KMS-11 (cell line): ENCODE data around the gene CALN1.

Source experiments
- H2AFZ ChIP-seq: fragments of 200-600 bp; sonication (generic); 2 replicates; pipeline ENCODE4 v1.6.1; 2016; ENCODE audit warnings: antibody characterized with exemption, mixed run types, low read depth
- H3K27ac ChIP-seq: fragments of 200-600 bp; sonication (generic); 2 replicates; pipeline ENCODE4 v1.6.1; 2016; ENCODE audit warnings: mild to moderate bottlenecking, mixed run types
- H3K27me3 ChIP-seq: fragments of 200-600 bp; sonication (generic); 2 replicates; pipeline ENCODE4 v1.6.1; 2017; ENCODE audit warnings: mild to moderate bottlenecking, low read depth, mixed run types, moderate library complexity; ENCODE audit not compliant: insufficient read depth
- H3K36me3 ChIP-seq: fragments of 200-600 bp; sonication (generic); 2 replicates; pipeline ENCODE4 v1.6.1; 2017; ENCODE audit warnings: mild to moderate bottlenecking, mixed run types; ENCODE audit not compliant: insufficient read depth
- H3K4me1 ChIP-seq: fragments of 200-600 bp; sonication (generic); 2 replicates; pipeline ENCODE4 v1.6.1; 2016; ENCODE audit warnings: mild to moderate bottlenecking, low read depth, mixed run types; ENCODE audit not compliant: poor library complexity, severe bottlenecking
- H3K4me2 ChIP-seq: fragments of 200-600 bp; sonication (generic); 2 replicates; pipeline ENCODE4 v1.7.0; 2016; ENCODE audit warnings: mild to moderate bottlenecking, mixed run types
- H3K4me3 ChIP-seq: fragments of 200-600 bp; sonication (generic); IDR thresholded peaks from 2 replicates; pipeline ENCODE4 v1.6.1; 2017; ENCODE audit warnings: low read depth, low read length, mixed read lengths; ENCODE audit not compliant: insufficient read depth
- H3K79me2 ChIP-seq: fragments of 200-600 bp; sonication (generic); 2 replicates; pipeline ENCODE4 v1.6.1; 2016; ENCODE audit warnings: low read depth, mixed run types; ENCODE audit not compliant: insufficient read depth
- H3K9ac ChIP-seq: fragments of 200-600 bp; sonication (generic); 2 replicates; pipeline ENCODE4 v1.6.1; 2016; ENCODE audit warnings: mild to moderate bottlenecking, mixed run types
- H4K20me1 ChIP-seq: fragments of 200-600 bp; sonication (generic); 2 replicates; pipeline ENCODE4 v1.6.1; 2016; ENCODE audit warnings: mild to moderate bottlenecking, mixed run types; ENCODE audit not compliant: insufficient read depth
- CTCF ChIP-seq: fragments of 200-600 bp; sonication (generic); conservative IDR thresholded peaks from 2 replicates; pipeline ENCODE4 v1.6.1; 2017; ENCODE audit warnings: low read depth, mild to moderate bottlenecking, antibody characterized with exemption, low read length, moderate library complexity, mixed read lengths

CALN1 gene

GRCh38 chr7:71835056-71835455 is 577.1 kb downstream of the CALN1 start:
- Histone ChIP-seq H3K36me3 (no peaks in the 10 kb centered on the region), H3K27ac (no peak overlapping the region), H3K79me2 (no peaks in the 10 kb centered on the region), H3K4me3 (no peak overlapping the region), H3K4me2 (no peak overlapping the region), H3K4me1 (no peaks in the 10 kb centered on the region), H3K27me3 (no peaks in the 10 kb centered on the region), H2AFZ (no peak overlapping the region), H3K9ac (no peak overlapping the region), H4K20me1 (no peaks in the 10 kb centered on the region)
- no peak for TF ChIP-seq CTCF

GRCh38 chr7:71829515-71829914 is 582.6 kb downstream of the CALN1 start:
- Histone ChIP-seq H3K9ac (no peak overlapping the region), H3K27ac (no peak overlapping the region), H3K4me3 (no peak overlapping the region), H3K36me3 (no peaks in the 10 kb centered on the region), H3K4me2 (no peak overlapping the region), H3K79me2 (no peaks in the 10 kb centered on the region), H3K4me1 (no peaks in the 10 kb centered on the region), H3K27me3 (no peaks in the 10 kb centered on the region), H4K20me1 (no peaks in the 10 kb centered on the region), H2AFZ (no peak overlapping the region)
- no peak for TF ChIP-seq CTCF

GRCh38 chr7:71828361-71828760 is 583.8 kb downstream of the CALN1 start:
- H3K27me3 ChIP-seq: no peaks in the 10 kb centered on the region
- no peak overlapping the region for H3K4me2 ChIP-seq
- no peak overlapping the region for H3K27ac ChIP-seq
- H2AFZ ChIP-seq: no peak overlapping the region
- H3K4me3 ChIP-seq: no peak overlapping the region
- no peak for TF ChIP-seq CTCF
- no peaks in the 10 kb centered on the region for H3K79me2 ChIP-seq
- H3K36me3 ChIP-seq: no peaks in the 10 kb centered on the region
- no peaks in the 10 kb centered on the region for H4K20me1 ChIP-seq
- no peaks in the 10 kb centered on the region for H3K4me1 ChIP-seq
- no peak overlapping the region for H3K9ac ChIP-seq

GRCh38 chr7:71826141-71826540 is 586.0 kb downstream of the CALN1 start:
- no peak overlapping the region for H2AFZ ChIP-seq
- no peaks in the 10 kb centered on the region for H3K79me2 ChIP-seq
- H3K9ac ChIP-seq: no peak overlapping the region
- no peaks in the 10 kb centered on the region for H3K4me1 ChIP-seq
- H3K4me3 ChIP-seq: no peak overlapping the region
- no peak overlapping the region for H3K4me2 ChIP-seq
- H3K27me3 ChIP-seq: no peaks in the 10 kb centered on the region
- no peak for TF ChIP-seq CTCF
- H4K20me1 ChIP-seq: no peaks in the 10 kb centered on the region
- no peak overlapping the region for H3K27ac ChIP-seq
- no peaks in the 10 kb centered on the region for H3K36me3 ChIP-seq
